Measurements from ENCODE around the gene TANC2. TPM values are rescaled to one million over a fixed set of nuclear protein-coding genes. Genes with fewer than 3 reads are reported as not detected.

The TANC2 gene
- 48.9 and 82.5 TPM in 2 replicates for total RNA-seq

DNA sequence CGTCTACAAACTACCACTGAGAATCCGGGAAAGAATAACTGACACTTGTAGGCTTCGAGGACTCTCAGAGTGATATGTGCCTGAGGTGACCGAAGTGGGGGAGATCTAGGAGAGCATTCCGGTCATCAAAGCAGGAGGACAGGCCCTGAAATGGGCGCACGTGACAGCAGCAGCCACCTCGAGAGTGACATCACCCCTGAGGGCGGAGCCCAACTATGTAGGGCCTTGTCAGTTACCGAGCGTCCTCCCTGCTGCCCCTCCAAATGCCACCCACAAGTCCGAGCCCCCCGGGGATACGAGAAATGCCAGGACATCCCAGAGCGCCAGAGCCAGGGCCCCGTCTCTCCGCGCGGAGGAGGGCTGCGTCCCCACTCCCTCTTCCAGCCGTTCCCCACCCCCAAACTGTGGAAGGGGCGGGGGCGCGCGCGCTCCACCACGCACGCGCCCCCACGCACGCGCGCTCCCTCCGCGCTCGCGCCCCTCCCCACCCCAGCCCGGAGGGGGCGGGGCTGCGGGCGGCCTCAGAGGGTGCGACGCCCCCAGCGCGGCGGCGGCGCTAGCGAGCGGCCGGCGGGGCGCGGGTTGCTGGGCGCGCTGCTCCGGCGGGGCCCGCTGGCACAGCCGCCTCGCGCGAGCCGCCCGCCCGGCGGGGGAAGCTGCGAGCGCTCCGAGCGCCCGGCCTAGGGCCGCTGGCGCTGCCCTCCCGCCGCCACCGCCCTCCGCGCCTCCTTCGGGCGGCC lies at the start of gene TANC2:
Gene TANC2 (plus strand): TSS at position 550 of the 740 bp plus-strand sequence. CDS start 43,325 bp downstream, outside the sequence.
- H4K20me1 ChIP-seq (ENCODE audit: insufficient read depth, low read length) = peaks cover 17% of the 10 kb centered on the region
- TF ChIP-seq, protein P1, sequence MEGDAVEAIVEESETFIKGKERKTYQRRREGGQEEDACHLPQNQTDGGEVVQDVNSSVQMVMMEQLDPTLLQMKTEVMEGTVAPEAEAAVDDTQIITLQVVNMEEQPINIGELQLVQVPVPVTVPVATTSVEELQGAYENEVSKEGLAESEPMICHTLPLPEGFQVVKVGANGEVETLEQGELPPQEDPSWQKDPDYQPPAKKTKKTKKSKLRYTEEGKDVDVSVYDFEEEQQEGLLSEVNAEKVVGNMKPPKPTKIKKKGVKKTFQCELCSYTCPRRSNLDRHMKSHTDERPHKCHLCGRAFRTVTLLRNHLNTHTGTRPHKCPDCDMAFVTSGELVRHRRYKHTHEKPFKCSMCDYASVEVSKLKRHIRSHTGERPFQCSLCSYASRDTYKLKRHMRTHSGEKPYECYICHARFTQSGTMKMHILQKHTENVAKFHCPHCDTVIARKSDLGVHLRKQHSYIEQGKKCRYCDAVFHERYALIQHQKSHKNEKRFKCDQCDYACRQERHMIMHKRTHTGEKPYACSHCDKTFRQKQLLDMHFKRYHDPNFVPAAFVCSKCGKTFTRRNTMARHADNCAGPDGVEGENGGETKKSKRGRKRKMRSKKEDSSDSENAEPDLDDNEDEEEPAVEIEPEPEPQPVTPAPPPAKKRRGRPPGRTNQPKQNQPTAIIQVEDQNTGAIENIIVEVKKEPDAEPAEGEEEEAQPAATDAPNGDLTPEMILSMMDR (IDR thresholded peaks at IDR 0.05; ENCODE audit: extremely low read depth, low read depth, low read length) = no peak
- peak; percentile 97 for DNase-seq (ENCODE audit: insufficient read length, low spot score, missing footprints)
- H2AFZ ChIP-seq (ENCODE audit: low read length) = peak within 1 kb of the TSS; percentile 96
- peaks cover 44% of the 10 kb centered on the region for H3K79me2 ChIP-seq (ENCODE audit: insufficient read depth, low read length)
- H3K36me3 ChIP-seq (ENCODE audit: insufficient read depth, low read length) = no peaks in the 10 kb centered on the region
- no peaks in the 10 kb centered on the region for H3K27me3 ChIP-seq (ENCODE audit: insufficient read depth, low read length)
- peak within 1 kb of the TSS; percentile 97 for H3K4me2 ChIP-seq (ENCODE audit: insufficient read depth, low read length)
- H3K4me1 ChIP-seq (ENCODE audit: insufficient read depth, low read length) = peaks cover 36% of the 10 kb centered on the region
- H3K27ac ChIP-seq (ENCODE audit: low read depth, low read length) = peak within 1 kb of the TSS; percentile 79
- H3K9me3 ChIP-seq (ENCODE audit: low read depth, low read length) = no peaks in the 10 kb centered on the region
- peak within 1 kb of the TSS; percentile 92 for H3K4me3 ChIP-seq (ENCODE audit: insufficient read depth, low read length)

DNA sequence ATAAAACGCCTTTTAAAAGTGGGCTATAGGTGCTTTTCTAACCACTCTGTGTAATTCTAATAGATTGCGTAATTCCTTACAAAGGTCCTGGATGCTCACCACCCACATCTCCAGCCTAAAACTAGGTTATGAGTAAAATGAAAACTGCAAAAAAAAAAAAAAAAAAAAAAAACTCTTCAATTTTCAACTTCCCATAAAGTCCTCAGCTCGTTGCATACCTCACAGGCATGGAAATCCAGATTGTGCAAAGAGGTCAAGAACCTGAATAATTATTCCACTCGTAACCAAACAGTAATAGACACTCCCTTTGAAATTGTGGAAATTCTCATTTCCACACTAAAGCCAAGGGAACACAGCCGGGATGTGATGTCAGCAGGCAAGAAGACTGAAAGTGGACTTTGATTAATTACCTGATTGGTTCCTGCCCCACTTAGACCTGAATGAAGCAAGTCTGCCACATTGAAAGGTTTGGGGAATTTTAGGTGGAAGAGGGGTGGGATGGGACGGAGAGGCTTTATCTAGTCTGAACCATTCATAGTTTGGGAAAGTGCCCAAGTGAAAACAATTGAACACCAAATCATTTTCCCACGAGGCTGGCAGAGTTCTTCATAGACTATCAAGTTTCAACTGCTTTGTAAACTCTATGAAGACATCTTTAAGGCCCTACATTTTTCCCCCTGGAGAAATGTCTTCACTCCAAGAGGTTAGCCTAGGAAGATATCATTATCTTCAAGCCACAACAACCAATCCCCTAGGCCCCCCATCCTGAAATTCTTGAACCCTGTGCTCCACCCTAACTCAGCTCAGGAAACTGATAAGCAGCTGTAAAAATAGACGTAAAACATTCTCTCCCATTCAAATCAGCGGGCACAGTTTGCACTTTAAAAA lies 49.1 kb upstream of the TANC2 start:
- Histone ChIP-seq H3K79me2 (ENCODE audit: insufficient read depth, low read length) (no peaks in the 10 kb centered on the region), H3K27ac (ENCODE audit: low read depth, low read length) (no peak overlapping the region), H3K4me3 (ENCODE audit: insufficient read depth, low read length) (no peak overlapping the region), H2AFZ (ENCODE audit: low read length) (no peak overlapping the region), H3K27me3 (ENCODE audit: insufficient read depth, low read length) (no peaks in the 10 kb centered on the region), H3K9me3 (ENCODE audit: low read depth, low read length) (no peaks in the 10 kb centered on the region), H3K36me3 (ENCODE audit: insufficient read depth, low read length) (no peaks in the 10 kb centered on the region), H3K4me1 (ENCODE audit: insufficient read depth, low read length) (peaks cover 7% of the 10 kb centered on the region), H4K20me1 (ENCODE audit: insufficient read depth, low read length) (no peaks in the 10 kb centered on the region), H3K4me2 (ENCODE audit: insufficient read depth, low read length) (peak overlapping the region; percentile 21)
- peak; percentile 22 for DNase-seq (ENCODE audit: insufficient read length, low spot score, missing footprints)
- TF ChIP-seq, protein P1 (IDR thresholded peaks at IDR 0.05; ENCODE audit: extremely low read depth, low read depth, low read length) = no peak

DNA sequence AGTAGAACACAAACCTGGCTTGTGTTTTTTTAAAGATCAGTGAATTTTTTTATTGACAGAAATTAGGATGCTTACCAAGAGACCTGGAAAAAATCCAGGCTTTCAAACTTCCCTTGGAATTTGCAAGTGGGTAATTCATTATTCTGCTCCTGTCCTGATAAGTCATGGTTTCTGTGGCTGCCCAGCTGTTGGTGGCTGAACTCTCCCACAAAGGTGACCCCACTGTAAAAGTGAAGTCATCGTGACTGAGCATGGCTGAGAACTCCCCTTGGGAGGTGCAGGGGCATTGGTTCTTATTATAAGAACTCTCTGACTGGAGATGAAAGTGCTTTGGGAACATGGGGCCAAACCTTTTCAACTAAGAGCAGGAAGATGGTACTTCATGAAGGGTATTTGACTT lies 46.6 kb upstream of the TANC2 start:
- Histone ChIP-seq H3K4me3 (ENCODE audit: insufficient read depth, low read length) (no peak overlapping the region), H4K20me1 (ENCODE audit: insufficient read depth, low read length) (no peaks in the 10 kb centered on the region), H3K79me2 (ENCODE audit: insufficient read depth, low read length) (no peaks in the 10 kb centered on the region), H3K9me3 (ENCODE audit: low read depth, low read length) (no peaks in the 10 kb centered on the region), H3K4me1 (ENCODE audit: insufficient read depth, low read length) (peaks cover 7% of the 10 kb centered on the region), H2AFZ (ENCODE audit: low read length) (no peak overlapping the region), H3K4me2 (ENCODE audit: insufficient read depth, low read length) (no peak overlapping the region), H3K27me3 (ENCODE audit: insufficient read depth, low read length) (no peaks in the 10 kb centered on the region), H3K36me3 (ENCODE audit: insufficient read depth, low read length) (no peaks in the 10 kb centered on the region), H3K27ac (ENCODE audit: low read depth, low read length) (no peak overlapping the region)
- no peak for DNase-seq (ENCODE audit: insufficient read length, low spot score, missing footprints)
- TF ChIP-seq, protein P1 (IDR thresholded peaks at IDR 0.05; ENCODE audit: extremely low read depth, low read depth, low read length) = no peak

DNA sequence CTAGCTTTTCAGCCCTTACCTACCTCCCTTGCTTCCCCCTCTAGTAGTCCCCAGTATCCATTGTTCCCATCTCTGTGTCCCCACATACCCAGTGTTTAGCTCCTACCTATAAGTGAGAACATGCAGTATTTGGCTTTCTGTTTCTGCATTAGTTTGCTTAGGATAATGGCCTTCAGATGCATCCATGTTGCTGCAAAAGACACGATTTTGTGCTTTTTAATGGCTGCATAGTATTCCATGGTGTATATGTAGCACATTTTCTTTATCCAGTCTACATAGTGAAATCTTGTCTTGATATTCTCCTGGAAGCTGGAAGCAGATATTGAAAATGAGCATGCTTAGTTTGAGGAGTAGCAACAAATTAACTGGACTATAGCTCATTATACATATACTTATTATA lies 45.7 kb upstream of the TANC2 start:
- no peak overlapping the region for H2AFZ ChIP-seq (ENCODE audit: low read length)
- H3K27ac ChIP-seq (ENCODE audit: low read depth, low read length) = no peak overlapping the region
- no peaks in the 10 kb centered on the region for H3K27me3 ChIP-seq (ENCODE audit: insufficient read depth, low read length)
- H3K79me2 ChIP-seq (ENCODE audit: insufficient read depth, low read length) = no peaks in the 10 kb centered on the region
- peaks cover 8% of the 10 kb centered on the region for H3K4me1 ChIP-seq (ENCODE audit: insufficient read depth, low read length)
- no peak overlapping the region for H3K4me2 ChIP-seq (ENCODE audit: insufficient read depth, low read length)
- no peaks in the 10 kb centered on the region for H4K20me1 ChIP-seq (ENCODE audit: insufficient read depth, low read length)
- TF ChIP-seq, protein P1 (IDR thresholded peaks at IDR 0.05; ENCODE audit: extremely low read depth, low read depth, low read length) = no peak
- H3K36me3 ChIP-seq (ENCODE audit: insufficient read depth, low read length) = no peaks in the 10 kb centered on the region
- DNase-seq (ENCODE audit: insufficient read length, low spot score, missing footprints) = no peak
- H3K9me3 ChIP-seq (ENCODE audit: low read depth, low read length) = no peaks in the 10 kb centered on the region
- no peak overlapping the region for H3K4me3 ChIP-seq (ENCODE audit: insufficient read depth, low read length)
